HCT116 (cell line): ENCODE data around the gene CACNA1S.

Experiments
- CEBPB ChIP-seq: IDR thresholded peaks from 2 replicates; pipeline ENCODE4 v1.6.1; 2012; ENCODE audit warnings: low read depth
- POLR2A ChIP-seq: IDR thresholded peaks from 2 replicates; pipeline ENCODE4 v1.7.0; 2011; ENCODE audit warnings: borderline replicate concordance; ENCODE audit not compliant: insufficient read depth, insufficient read length; ENCODE audit errors: extremely low read depth
- POLR2AphosphoS5 ChIP-seq: IDR thresholded peaks from 2 replicates; pipeline ENCODE4 v1.6.1; 2011; ENCODE audit warnings: mild to moderate bottlenecking, low read depth, low read length, moderate library complexity
- SP1 ChIP-seq: IDR thresholded peaks from 2 replicates; pipeline ENCODE4 v1.6.1; 2012; ENCODE audit warnings: low read depth
- ZNF274 ChIP-seq: fragments of 200-500 bp; sonication (Bioruptor generic); IDR thresholded peaks from 2 replicates; pipeline ENCODE4 v1.6.1; 2014; ENCODE audit warnings: mild to moderate bottlenecking, low read depth, low read length, inconsistent platforms
- TF ChIP-seq, protein P1 (sequence below), 3 experiments: fragments of 200-600 bp in 1 of 3; sonication (generic) in 1 of 3; IDR thresholded peaks in 2 of 3; conservative IDR thresholded peaks in 1 of 3; 2 replicates each; pipeline ENCODE4 v1.5.1; 2012 to 2017; ENCODE audit warnings: low read depth in 2 of 3, low read length in 2 of 3, antibody characterized with exemption in 1 of 3, borderline replicate concordance in 1 of 3, control low read depth in 1 of 3, mild to moderate bottlenecking in 1 of 3, mixed read lengths in 1 of 3, mixed run types in 1 of 3, moderate library complexity in 1 of 3; ENCODE audit not compliant: insufficient read depth in 1 of 3
- TF ChIP-seq, protein P2 (sequence below): IDR thresholded peaks from 2 replicates; pipeline ENCODE4 v1.6.1; 2012

GRCh38 chr1:201127755-201128455, 15.7 kb upstream of the CACNA1S start:
- TF ChIP-seq POLR2AphosphoS5 (no peak), CEBPB (no peak), ZNF274 (no peak), POLR2A (no peak), SP1 (no peak)
- TF ChIP-seq, protein P1, sequence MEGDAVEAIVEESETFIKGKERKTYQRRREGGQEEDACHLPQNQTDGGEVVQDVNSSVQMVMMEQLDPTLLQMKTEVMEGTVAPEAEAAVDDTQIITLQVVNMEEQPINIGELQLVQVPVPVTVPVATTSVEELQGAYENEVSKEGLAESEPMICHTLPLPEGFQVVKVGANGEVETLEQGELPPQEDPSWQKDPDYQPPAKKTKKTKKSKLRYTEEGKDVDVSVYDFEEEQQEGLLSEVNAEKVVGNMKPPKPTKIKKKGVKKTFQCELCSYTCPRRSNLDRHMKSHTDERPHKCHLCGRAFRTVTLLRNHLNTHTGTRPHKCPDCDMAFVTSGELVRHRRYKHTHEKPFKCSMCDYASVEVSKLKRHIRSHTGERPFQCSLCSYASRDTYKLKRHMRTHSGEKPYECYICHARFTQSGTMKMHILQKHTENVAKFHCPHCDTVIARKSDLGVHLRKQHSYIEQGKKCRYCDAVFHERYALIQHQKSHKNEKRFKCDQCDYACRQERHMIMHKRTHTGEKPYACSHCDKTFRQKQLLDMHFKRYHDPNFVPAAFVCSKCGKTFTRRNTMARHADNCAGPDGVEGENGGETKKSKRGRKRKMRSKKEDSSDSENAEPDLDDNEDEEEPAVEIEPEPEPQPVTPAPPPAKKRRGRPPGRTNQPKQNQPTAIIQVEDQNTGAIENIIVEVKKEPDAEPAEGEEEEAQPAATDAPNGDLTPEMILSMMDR (IDR thresholded peaks at IDR 0.05 in 2 of 3, conservative IDR thresholded peaks at IDR 0.05 in 1 of 3; ENCODE audit: borderline replicate concordance in 1 of 3, insufficient read depth in 1 of 3, low read depth in 2 of 3, low read length in 2 of 3) = no peak
- TF ChIP-seq, protein P2, sequence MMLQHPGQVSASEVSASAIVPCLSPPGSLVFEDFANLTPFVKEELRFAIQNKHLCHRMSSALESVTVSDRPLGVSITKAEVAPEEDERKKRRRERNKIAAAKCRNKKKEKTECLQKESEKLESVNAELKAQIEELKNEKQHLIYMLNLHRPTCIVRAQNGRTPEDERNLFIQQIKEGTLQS = no peak
